BJ (cell line): Measurements from ENCODE around the gene CACNA1E. TPM values are rescaled to one million over a fixed set of nuclear protein-coding genes. Genes with fewer than 3 reads are reported as not detected.

Source experiments
- CTCF ChIA-PET: fragments of 350-600 bp; formaldehyde crosslinking; extraction: SDS; loops from one replicate; lab custom pipeline; 2021; ENCODE audit warnings: antibody characterized with exemption, inconsistent platforms; lab: Yijun Ruan, JAX
- POLR2A ChIA-PET: fragments of 300-600 bp; sonication (Branson Sonifier 250); formaldehyde crosslinking; extraction: SDS; loops from one replicate; lab custom pipeline; 2021; ENCODE audit warnings: antibody characterized with exemption; lab: Charles Lee
- DNase-seq: peaks from one replicate; pipeline ENCODE4 v3.0.0-alpha.2; 2011; ENCODE audit warnings: low read depth
- H3K27me3 ChIP-seq: 2 replicates; pipeline ENCODE4 v1.6.0; 2011; ENCODE audit warnings: low read length; ENCODE audit not compliant: control insufficient read depth, insufficient read depth
- H3K36me3 ChIP-seq: 2 replicates; pipeline ENCODE4 v1.5.1; 2011; ENCODE audit warnings: low read length; ENCODE audit not compliant: control insufficient read depth, insufficient read depth
- H3K4me3 ChIP-seq: 2 replicates; pipeline ENCODE4 v1.5.1; 2011; ENCODE audit warnings: low read depth, mild to moderate bottlenecking, control low read depth, low read length
- CTCF ChIP-seq: IDR thresholded peaks from 2 replicates; pipeline ENCODE4 v1.5.1; 2011; ENCODE audit warnings: low read depth, mild to moderate bottlenecking, control low read depth, inconsistent platforms, low read length, moderate library complexity; ENCODE audit not compliant: insufficient read depth
- polyA plus RNA-seq: library from polyadenylated mRNA; depleted of rRNA; stranded (reverse); fragments of >200 nt; gene quantifications from 2 replicates; pipeline ENCODE4 v1.2.3, GENCODE V29; 2011

CACNA1E gene
- polyA plus RNA-seq, 1 experiment: not detected

GRCh38 chr1:181453541-181454201 lies 29.6 kb upstream of the CACNA1E start:
- no peak for DNase-seq
- CTCF ChIA-PET: no interaction called here
- no peak overlapping the region for H3K4me3 ChIP-seq
- POLR2A ChIA-PET: no interaction called here
- no peaks in the 10 kb centered on the region for H3K36me3 ChIP-seq
- TF ChIP-seq CTCF: no peak
- no peaks in the 10 kb centered on the region for H3K27me3 ChIP-seq

GRCh38 chr1:181456551-181456950 lies 26.8 kb upstream of the CACNA1E start:
- CTCF ChIA-PET: no interaction called here
- TF ChIP-seq CTCF: no peak
- H3K27me3 ChIP-seq: no peaks in the 10 kb centered on the region
- no peak overlapping the region for H3K4me3 ChIP-seq
- no peak for DNase-seq
- H3K36me3 ChIP-seq: no peaks in the 10 kb centered on the region
- POLR2A ChIA-PET: no interaction called here

GRCh38 chr1:181458419-181458818 lies 24.9 kb upstream of the CACNA1E start:
- Histone ChIP-seq H3K4me3 (no peak overlapping the region), H3K36me3 (no peaks in the 10 kb centered on the region), H3K27me3 (no peaks in the 10 kb centered on the region)
- CTCF ChIA-PET: no interaction called here
- no peak for TF ChIP-seq CTCF
- DNase-seq: no peak
- POLR2A ChIA-PET: no interaction called here

- POLR2A ChIA-PET: no interaction called here
- no peak for TF ChIP-seq CTCF
- CTCF ChIA-PET: no interaction called here
- H3K36me3 ChIP-seq: no peaks in the 10 kb centered on the region
- H3K4me3 ChIP-seq: no peak overlapping the region
- no peaks in the 10 kb centered on the region for H3K27me3 ChIP-seq
- no peak for DNase-seq
Observed at GRCh38 chr1:181459067-181459466, 24.2 kb upstream of the CACNA1E start.

- ChIA-PET POLR2A (no interaction called here), CTCF (interaction anchor here (0.9 to 2.9 kb wide), 2 partner anchors 9 to 611 kb away, joined by 4 to 16 read pairs; no protein-coding TSS in a partner anchor)
- no peak overlapping the region for H3K4me3 ChIP-seq
- H3K36me3 ChIP-seq: no peaks in the 10 kb centered on the region
- peak; percentile 49 for DNase-seq
- H3K27me3 ChIP-seq: no peaks in the 10 kb centered on the region
- TF ChIP-seq CTCF: no peak
Observed at GRCh38 chr1:181469829-181470228, 13.5 kb upstream of the CACNA1E start.
